WTC11 (cell line): ENCODE data around the gene DRC1. TPM values are rescaled to one million over a fixed set of nuclear protein-coding genes. Genes with fewer than 3 reads are reported as not detected.

Experiments
- ATAC-seq: fragments of 200-7000 bp; cut with Tn5 transposase; 2 replicates; pipeline ENCODE4 v1.10.0; 2021; ENCODE audit warnings: mild to moderate bottlenecking, moderate library complexity
- CTCF ChIA-PET: fragments of 300-600 bp; sonication (Branson Sonifier 250); formaldehyde crosslinking; loops from one replicate; lab custom pipeline; 2021; ENCODE audit warnings: antibody characterized with exemption; lab: Charles Lee
- POLR2A ChIA-PET: fragments of 350-600 bp; sonication (Branson Sonifier 250); formaldehyde crosslinking; loops from one replicate; lab custom pipeline; 2021; ENCODE audit warnings: antibody characterized with exemption; lab: Charles Lee
- DNase-seq: peaks from one replicate; pipeline ENCODE4 v3.0.0; 2021; ENCODE audit warnings: low spot score
- H3K27ac Mint-ChIP-seq: 2 replicates; pipeline ENCODE4 v1.8.0; 2021; ENCODE audit warnings: mixed read lengths
- H3K27me3 Mint-ChIP-seq: 2 replicates; pipeline ENCODE4 v1.8.0; 2021; ENCODE audit warnings: low read depth, mild to moderate bottlenecking, moderate library complexity, mixed read lengths
- H3K36me3 Mint-ChIP-seq: 2 replicates; pipeline ENCODE4 v1.8.0; 2021; ENCODE audit warnings: mixed read lengths
- H3K4me1 Mint-ChIP-seq: 2 replicates; pipeline ENCODE4 v1.8.0; 2022; ENCODE audit warnings: mixed read lengths
- H3K4me3 Mint-ChIP-seq: 2 replicates; pipeline ENCODE4 v1.8.0; 2021; ENCODE audit warnings: mild to moderate bottlenecking, moderate library complexity, mixed read lengths
- H3K9me3 Mint-ChIP-seq: 2 replicates; pipeline ENCODE4 v1.8.0; 2021; ENCODE audit warnings: mixed read lengths
- AR ChIP-seq: fragments of 250-450 bp; sonication (Bioruptor Pico); IDR thresholded peaks from 2 replicates; pipeline ENCODE4 v1.9.0; 2021; ENCODE audit warnings: mild to moderate bottlenecking
- ARID4B ChIP-seq: sonication (generic); formaldehyde crosslinking; IDR thresholded peaks from 2 replicates; pipeline ENCODE4 v1.8.0; 2023; ENCODE audit warnings: missing genetic modification reagents, mild to moderate bottlenecking, borderline replicate concordance
- ATF3 ChIP-seq: sonication (generic); formaldehyde crosslinking; conservative IDR thresholded peaks from 2 replicates; pipeline ENCODE4 v1.8.1; 2022; ENCODE audit warnings: mild to moderate bottlenecking, missing genetic modification reagents
- ATF6 ChIP-seq: sonication (generic); formaldehyde crosslinking; IDR thresholded peaks from 2 replicates; pipeline ENCODE4 v1.8.1; 2023; ENCODE audit warnings: mild to moderate bottlenecking, missing genetic modification reagents
- FOXJ3 ChIP-seq: sonication (generic); formaldehyde crosslinking; IDR thresholded peaks from 2 replicates; pipeline ENCODE4 v1.9.0; 2021; ENCODE audit warnings: missing genetic modification reagents, mild to moderate bottlenecking, borderline replicate concordance
- FOXK1 ChIP-seq: sonication (generic); formaldehyde crosslinking; IDR thresholded peaks from 2 replicates; pipeline ENCODE4 v1.8.0; 2022; ENCODE audit warnings: mild to moderate bottlenecking, moderate library complexity, missing genetic modification reagents
- GABPB1 ChIP-seq: sonication (generic); formaldehyde crosslinking; IDR thresholded peaks from 2 replicates; pipeline ENCODE4 v1.8.1; 2023; ENCODE audit warnings: mild to moderate bottlenecking, missing genetic modification reagents
- GTF2I ChIP-seq: fragments of 250-450 bp; sonication (Bioruptor Pico); conservative IDR thresholded peaks from 2 replicates; pipeline ENCODE4 v1.4.0; 2021; ENCODE audit warnings: mild to moderate bottlenecking
- HMGA2 ChIP-seq: fragments of 250-450 bp; sonication (Bioruptor Pico); IDR thresholded peaks from 2 replicates; pipeline ENCODE4 v1.4.0; 2021; ENCODE audit warnings: mild to moderate bottlenecking, moderate library complexity
- HMGXB4 ChIP-seq: sonication (generic); formaldehyde crosslinking; IDR thresholded peaks from 2 replicates; pipeline ENCODE4 v1.8.1; 2023; ENCODE audit warnings: mild to moderate bottlenecking, moderate library complexity, missing genetic modification reagents
- IRF1 ChIP-seq: sonication (generic); formaldehyde crosslinking; IDR thresholded peaks from 2 replicates; pipeline ENCODE4 v1.8.0; 2023; ENCODE audit warnings: missing genetic modification reagents
- NFE2L1 ChIP-seq: sonication (generic); formaldehyde crosslinking; IDR thresholded peaks from 2 replicates; pipeline ENCODE4 v1.8.1; 2023; ENCODE audit warnings: missing genetic modification reagents
- NFYB ChIP-seq: sonication (generic); formaldehyde crosslinking; conservative IDR thresholded peaks from 2 replicates; pipeline ENCODE4 v1.8.0; 2022; ENCODE audit warnings: low read depth, missing genetic modification reagents
- NR2C2 ChIP-seq: sonication (generic); formaldehyde crosslinking; IDR thresholded peaks from 2 replicates; pipeline ENCODE4 v1.8.0; 2022; ENCODE audit warnings: mild to moderate bottlenecking, missing genetic modification reagents
- RORB ChIP-seq: fragments of 250-450 bp; sonication (Bioruptor Pico); IDR thresholded peaks from 2 replicates; pipeline ENCODE4 v1.9.0; 2021; ENCODE audit warnings: mild to moderate bottlenecking
- SMAD3 ChIP-seq: sonication (generic); formaldehyde crosslinking; IDR thresholded peaks from 2 replicates; pipeline ENCODE4 v1.8.0; 2022; ENCODE audit warnings: missing genetic modification reagents, mild to moderate bottlenecking, borderline replicate concordance
- SMAD4 ChIP-seq: sonication (generic); formaldehyde crosslinking; IDR thresholded peaks from 2 replicates; pipeline ENCODE4 v1.8.0; 2022; ENCODE audit warnings: mild to moderate bottlenecking, missing genetic modification reagents
- TEAD1 ChIP-seq: sonication (generic); formaldehyde crosslinking; IDR thresholded peaks from 2 replicates; pipeline ENCODE4 v1.8.0; 2022; ENCODE audit warnings: mild to moderate bottlenecking, missing genetic modification reagents
- TEAD4 ChIP-seq: sonication (generic); formaldehyde crosslinking; IDR thresholded peaks from 2 replicates; pipeline ENCODE4 v1.8.0; 2022; ENCODE audit warnings: mild to moderate bottlenecking, missing genetic modification reagents
- USF2 ChIP-seq: sonication (generic); formaldehyde crosslinking; IDR thresholded peaks from 2 replicates; pipeline ENCODE4 v1.8.1; 2023; ENCODE audit warnings: mild to moderate bottlenecking, missing genetic modification reagents, moderate library complexity
- ZBTB43 ChIP-seq: sonication (generic); formaldehyde crosslinking; IDR thresholded peaks from 2 replicates; pipeline ENCODE4 v1.8.1; 2023; ENCODE audit warnings: mild to moderate bottlenecking, missing genetic modification reagents
- ZNF317 ChIP-seq: sonication (generic); formaldehyde crosslinking; IDR thresholded peaks from 2 replicates; pipeline ENCODE4 v1.8.1; 2023; ENCODE audit warnings: low read depth, mild to moderate bottlenecking, moderate library complexity, missing genetic modification reagents, borderline replicate concordance
- ZNF416 ChIP-seq: fragments of 250-450 bp; sonication (Bioruptor Pico); IDR thresholded peaks from 2 replicates; pipeline ENCODE4 v1.9.0; 2021; ENCODE audit warnings: mild to moderate bottlenecking, inconsistent platforms
- ZNF671 ChIP-seq: fragments of 250-450 bp; sonication (Bioruptor Pico); IDR thresholded peaks from 2 replicates; pipeline ENCODE4 v1.8.0; 2021; ENCODE audit warnings: mild to moderate bottlenecking
- total RNA-seq: library from RNA; stranded (reverse); gene quantifications from 3 replicates; pipeline ENCODE4 v1.2.3, GENCODE V29; 2021

Gene DRC1
- total RNA-seq, 1 experiment from 2014 or later: 0.55 TPM

- no peak for TF ChIP-seq ARID4B (CRISPR knock-in tag)
- TF ChIP-seq NR2C2 (CRISPR knock-in tag): no peak
- TF ChIP-seq AR: no peak
- no peak for TF ChIP-seq SMAD4
These were observed 8.1 kb downstream of the DRC1 start (continued) for GRCh38 chr2:26409785-26410184.

GRCh38 chr2:26410764-26411243, 9.1 kb downstream of the DRC1 start:
- no peaks in the 10 kb centered on the region for H3K36me3 Mint-ChIP-seq
- CTCF ChIA-PET: no interaction called here
- H3K27me3 Mint-ChIP-seq: no peaks in the 10 kb centered on the region
- POLR2A ChIA-PET: no interaction called here
- no peak overlapping the region for H3K4me3 Mint-ChIP-seq
- H3K4me1 Mint-ChIP-seq: no peaks in the 10 kb centered on the region
- DNase-seq (no peak), ATAC-seq (no peak)
- no peak for TF ChIP-seq RORB (CRISPR knock-in tag)
- no peak for TF ChIP-seq SMAD3
- TF ChIP-seq IRF1 (CRISPR knock-in tag): no peak
- TF ChIP-seq HMGXB4 (CRISPR knock-in tag): no peak
- TF ChIP-seq NFYB (CRISPR knock-in tag): no peak
- TF ChIP-seq USF2 (CRISPR knock-in tag): no peak
- TF ChIP-seq TEAD4: no peak
- no peak for TF ChIP-seq FOXK1 (CRISPR knock-in tag)
- TF ChIP-seq NFE2L1: no peak
- TF ChIP-seq HMGA2: no peak
- no peak for TF ChIP-seq GABPB1 (CRISPR knock-in tag)
- TF ChIP-seq GTF2I (CRISPR knock-in tag): no peak
- no peak for TF ChIP-seq ZNF671
- no peak for TF ChIP-seq ATF6 (CRISPR knock-in tag)
- no peak for TF ChIP-seq ATF3 (CRISPR knock-in tag)
- no peak for TF ChIP-seq ZNF416 (CRISPR knock-in tag)
- no peak for TF ChIP-seq FOXJ3 (CRISPR knock-in tag)
- no peak for TF ChIP-seq TEAD1
- no peak for TF ChIP-seq ZNF317 (CRISPR knock-in tag)
- no peak for TF ChIP-seq ZBTB43 (CRISPR knock-in tag)
- H3K27ac Mint-ChIP-seq: no peak overlapping the region
- H3K9me3 Mint-ChIP-seq: no peaks in the 10 kb centered on the region
